PC-3 (cell line): ENCODE measurements around the gene GLYATL1B. TPM values are rescaled to one million over a fixed set of nuclear protein-coding genes. Genes with fewer than 3 reads are reported as not detected.
"Not testable (repeated sequence)": the region's sequence is repeated elsewhere in the genome, so short reads cannot be mapped to it uniquely, and the experiment has no call there.

Source experiments
- ATAC-seq: fragments of 200-7000 bp; cut with Tn5 transposase; 2 replicates; pipeline ENCODE4 v1.9.1; 2020; ENCODE audit warnings: mild to moderate bottlenecking, moderate library complexity
- BruUV-seq: library from RNA; stranded (reverse); fragments of 400-500 nt; replicated peaks from 2 replicates; lab custom pipeline; 2021; lab: Mats Ljungman, UMichigan
- CTCF ChIA-PET: fragments of 300-600 bp; sonication (Branson Sonifier 250); formaldehyde crosslinking; loops from one replicate; lab custom pipeline; 2022; ENCODE audit warnings: antibody characterized with exemption; lab: Charles Lee
- POLR2A ChIA-PET: fragments of 300-600 bp; sonication (Branson Sonifier 250); formaldehyde crosslinking; loops from one replicate; lab custom pipeline; 2022; ENCODE audit warnings: antibody characterized with exemption; ENCODE audit not compliant: unreplicated experiment; lab: Charles Lee
- DNase-seq: peaks from one replicate; pipeline ENCODE4 v3.0.0-alpha.2; 2015
- H2AFZ ChIP-seq: fragments of 300-600 bp; sonication (generic); 2 replicates; pipeline ENCODE4 v1.6.0; 2016; ENCODE audit warnings: antibody characterized with exemption, low read length
- H3F3A ChIP-seq: fragments of 300-600 bp; sonication (generic); one replicate; pipeline ENCODE4 v1.6.0; 2017; ENCODE audit warnings: antibody characterized with exemption, low read length, control low read depth, mild to moderate bottlenecking; ENCODE audit not compliant: unreplicated experiment
- H3K27ac ChIP-seq: fragments of 300-600 bp; sonication (generic); 2 replicates; pipeline ENCODE4 v1.5.1; 2016; ENCODE audit warnings: mild to moderate bottlenecking, low read length
- H3K27me3 ChIP-seq: fragments of 300-600 bp; sonication (generic); 2 replicates; pipeline ENCODE4 v1.6.1; 2016; ENCODE audit warnings: low read length, mixed read lengths
- H3K36me3 ChIP-seq: fragments of 300-600 bp; sonication (generic); 2 replicates; pipeline ENCODE4 v1.6.1; 2016; ENCODE audit warnings: low read depth, mixed run types, low read length, mixed read lengths
- H3K4me1 ChIP-seq: fragments of 300-600 bp; sonication (generic); 2 replicates; pipeline ENCODE4 v1.5.1; 2016; ENCODE audit warnings: low read length; ENCODE audit not compliant: insufficient read depth
- H3K4me2 ChIP-seq: fragments of 300-600 bp; sonication (generic); 2 replicates; pipeline ENCODE4 v1.6.0; 2016; ENCODE audit warnings: low read length
- H3K4me3 ChIP-seq: fragments of 300-600 bp; sonication (generic); 2 replicates; pipeline ENCODE4 v1.5.1; 2016; ENCODE audit warnings: mild to moderate bottlenecking, low read length, mixed read lengths
- H3K79me2 ChIP-seq: fragments of 300-600 bp; sonication (generic); 2 replicates; pipeline ENCODE4 v1.6.1; 2017; ENCODE audit warnings: low read length, mixed read lengths
- H3K9ac ChIP-seq: fragments of 300-600 bp; sonication (generic); 2 replicates; pipeline ENCODE4 v1.6.0; 2016; ENCODE audit warnings: mild to moderate bottlenecking, low read length
- H3K9me2 ChIP-seq: fragments of 300-600 bp; sonication (generic); replicated peaks from 2 replicates; pipeline ENCODE4 v1.6.1; 2016; ENCODE audit warnings: mixed run types, low read length, mixed read lengths
- H3K9me3 ChIP-seq: fragments of 300-600 bp; sonication (generic); 2 replicates; pipeline ENCODE4 v1.6.1; 2016; ENCODE audit warnings: low read length, mixed read lengths
- H4K20me1 ChIP-seq: fragments of 300-600 bp; sonication (generic); 2 replicates; pipeline ENCODE4 v1.6.1; 2016; ENCODE audit warnings: low read length, mixed read lengths
- EZH2 ChIP-seq: fragments of 300-600 bp; sonication (generic); IDR thresholded peaks from one replicate; pipeline ENCODE4 v1.6.1; 2017; ENCODE audit warnings: antibody characterized with exemption, mild to moderate bottlenecking, low read length; ENCODE audit not compliant: unreplicated experiment
- intact Hi-C: fragments of 100-400 bp; cut with micrococcal nuclease; formaldehyde crosslinking; loops from 2 replicates; pipeline ENCODE4 v1.9.0; 2023
- total RNA-seq: library from RNA; depleted of rRNA; stranded (reverse); fragments of >200 nt; gene quantifications from 2 replicates; pipeline ENCODE4 v1.2.3, GENCODE V29; 2014
- TF ChIP-seq, protein P1 (sequence below): fragments of 300-600 bp; sonication (generic); conservative IDR thresholded peaks from 2 replicates; pipeline ENCODE4 v1.5.1; 2017; ENCODE audit warnings: antibody characterized with exemption, low read depth, mild to moderate bottlenecking, low read length

GLYATL1B gene
- total RNA-seq, 1 experiment from 2014 or later, result not detected

DNA sequence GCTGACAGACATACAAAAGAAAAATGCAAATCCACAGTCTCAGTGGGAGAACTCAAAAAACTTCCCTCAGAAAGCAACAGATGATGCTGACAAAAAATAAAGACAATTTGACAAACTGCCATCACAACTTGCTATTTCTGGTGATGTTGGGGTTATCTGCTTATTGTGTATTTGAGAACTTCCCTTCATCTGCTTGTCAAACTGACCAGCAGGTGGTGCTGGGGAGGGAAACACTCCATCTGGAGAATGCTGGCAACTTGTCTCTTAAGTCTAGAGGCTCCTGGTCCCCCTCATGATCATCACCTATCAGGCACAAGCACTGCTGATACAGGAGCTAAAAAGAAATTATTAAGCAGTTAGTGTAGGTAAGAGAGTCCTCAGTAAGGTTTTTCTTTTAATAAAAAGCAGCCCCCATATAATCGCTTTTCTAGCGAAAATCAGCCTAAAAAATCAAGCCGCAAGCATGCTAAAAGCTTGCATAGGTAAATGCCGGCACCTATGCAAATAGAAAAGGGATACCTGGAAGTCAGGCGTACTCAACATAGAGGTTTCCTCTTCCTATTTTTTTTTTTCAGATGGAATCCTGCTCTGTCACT, 11.1 kb downstream of the GLYATL1B start:
- Histone ChIP-seq H3K79me2 (no peaks in the 10 kb centered on the region), H4K20me1 (no peaks in the 10 kb centered on the region), H3K9me2 (no peaks in the 10 kb centered on the region), H3K4me3 (no peak overlapping the region), H3K27me3 (0 out of 2 replicates have a peak, but pooled peaks cover 18% of the 10 kb centered on the region), H2AFZ (no peak overlapping the region), H3K4me2 (no peak overlapping the region), H3F3A (no peaks in the 10 kb centered on the region), H3K9ac (no peak overlapping the region), H3K4me1 (no peaks in the 10 kb centered on the region), H3K27ac (no peak overlapping the region), H3K36me3 (no peaks in the 10 kb centered on the region), H3K9me3 (no peaks in the 10 kb centered on the region)
- ChIA-PET CTCF (interaction anchor here (1.2 kb wide), 1 partner anchor 38 kb away, joined by 3 read pairs; no protein-coding TSS in a partner anchor), POLR2A (no interaction called here)
- ATAC-seq (peak; percentile 74), DNase-seq (peak; percentile 75)
- intact Hi-C loops, result loop anchor here (1.0 kb wide), 2 partner anchors 39 to 61 kb away; no protein-coding TSS in a partner anchor
- TF ChIP-seq, protein P1, sequence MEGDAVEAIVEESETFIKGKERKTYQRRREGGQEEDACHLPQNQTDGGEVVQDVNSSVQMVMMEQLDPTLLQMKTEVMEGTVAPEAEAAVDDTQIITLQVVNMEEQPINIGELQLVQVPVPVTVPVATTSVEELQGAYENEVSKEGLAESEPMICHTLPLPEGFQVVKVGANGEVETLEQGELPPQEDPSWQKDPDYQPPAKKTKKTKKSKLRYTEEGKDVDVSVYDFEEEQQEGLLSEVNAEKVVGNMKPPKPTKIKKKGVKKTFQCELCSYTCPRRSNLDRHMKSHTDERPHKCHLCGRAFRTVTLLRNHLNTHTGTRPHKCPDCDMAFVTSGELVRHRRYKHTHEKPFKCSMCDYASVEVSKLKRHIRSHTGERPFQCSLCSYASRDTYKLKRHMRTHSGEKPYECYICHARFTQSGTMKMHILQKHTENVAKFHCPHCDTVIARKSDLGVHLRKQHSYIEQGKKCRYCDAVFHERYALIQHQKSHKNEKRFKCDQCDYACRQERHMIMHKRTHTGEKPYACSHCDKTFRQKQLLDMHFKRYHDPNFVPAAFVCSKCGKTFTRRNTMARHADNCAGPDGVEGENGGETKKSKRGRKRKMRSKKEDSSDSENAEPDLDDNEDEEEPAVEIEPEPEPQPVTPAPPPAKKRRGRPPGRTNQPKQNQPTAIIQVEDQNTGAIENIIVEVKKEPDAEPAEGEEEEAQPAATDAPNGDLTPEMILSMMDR, result peak; percentile 72
- TF ChIP-seq EZH2, result no peak
- BruUV-seq, result no TSS peak

DNA sequence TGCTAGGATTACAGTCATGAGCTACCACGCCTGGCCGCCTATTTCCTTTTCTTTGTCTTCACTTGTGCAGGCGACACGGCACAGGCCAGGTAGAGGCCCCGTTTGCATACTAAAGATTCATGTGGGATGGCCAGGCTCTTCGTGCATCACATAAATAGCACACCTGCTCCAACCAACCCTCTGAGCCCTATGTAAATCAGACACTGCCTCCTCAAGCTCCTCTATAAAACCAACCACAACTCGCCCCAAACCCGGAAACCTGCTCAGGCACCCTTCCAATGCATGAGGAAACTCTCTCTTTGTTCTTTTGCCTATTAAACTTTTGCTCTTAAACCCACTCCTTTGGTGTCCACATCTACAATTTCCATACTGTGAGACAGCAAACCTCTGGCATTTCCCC, 11.8 kb downstream of the GLYATL1B start:
- CTCF ChIA-PET, result interaction anchor here (1.2 kb wide), 1 partner anchor 38 kb away, joined by 3 read pairs; no protein-coding TSS in a partner anchor
- intact Hi-C loops, result loop anchor here (1.0 kb wide), 2 partner anchors 38 to 60 kb away; no protein-coding TSS in a partner anchor
- POLR2A ChIA-PET, H3K9me3 ChIP-seq, H3K4me1 ChIP-seq, H3K9me2 ChIP-seq, H3K27ac ChIP-seq, H2AFZ ChIP-seq, BruUV-seq, H3K4me2 ChIP-seq, H3K79me2 ChIP-seq, H3K4me3 ChIP-seq, H3K36me3 ChIP-seq, H4K20me1 ChIP-seq, H3K9ac ChIP-seq, H3F3A ChIP-seq: not testable (repeated sequence)
- H3K27me3 ChIP-seq, result 0 out of 2 replicates have a peak, but pooled peaks cover 12% of the 10 kb centered on the region
- DNase-seq, result peak; percentile 32
- peak; percentile 26; the same call in 1 of the 2 replicates for ATAC-seq

DNA sequence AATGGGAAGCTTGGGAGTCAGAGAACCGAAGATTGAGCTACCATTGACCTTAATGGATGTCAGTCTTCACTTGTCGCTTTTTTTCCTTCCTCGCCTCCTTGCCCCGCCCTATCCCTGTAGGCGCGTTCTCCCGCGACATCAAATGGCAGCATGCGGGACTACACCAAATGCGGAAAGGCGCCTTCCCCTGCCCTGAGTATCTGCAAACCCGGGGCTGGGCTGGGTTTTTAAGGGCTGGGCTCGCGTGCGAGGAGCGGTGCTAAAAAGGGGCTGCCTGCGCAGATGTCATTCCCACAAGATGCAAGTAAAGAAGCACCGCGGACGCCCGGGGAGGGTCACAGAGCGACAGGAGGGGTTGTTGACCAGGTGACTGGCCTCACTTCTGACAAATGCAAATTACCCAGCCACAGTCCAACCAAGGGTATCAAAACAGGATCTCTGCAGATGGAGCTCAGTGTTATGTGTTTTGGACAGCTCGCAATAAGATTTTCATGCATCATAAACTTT, 16.2 kb downstream of the GLYATL1B start:
- Histone ChIP-seq H3K4me1 (peaks cover 8% of the 10 kb centered on the region; the same call in 1 of the 2 replicates), H3F3A (no peaks in the 10 kb centered on the region), H3K27ac (no peak overlapping the region), H3K79me2 (peaks cover 1% of the 10 kb centered on the region), H4K20me1 (no peaks in the 10 kb centered on the region), H3K4me3 (peak overlapping the region; percentile 53), H3K36me3 (no peaks in the 10 kb centered on the region), H3K4me2 (peak overlapping the region; percentile 76), H3K27me3 (0 out of 2 replicates have a peak, but pooled peaks cover 10% of the 10 kb centered on the region), H3K9me2 (no peaks in the 10 kb centered on the region), H3K9me3 (no peaks in the 10 kb centered on the region), H2AFZ (peak overlapping the region; percentile 58), H3K9ac (no peak overlapping the region)
- no TSS peak for BruUV-seq
- ATAC-seq (peak; percentile 30), DNase-seq (peak; percentile 68)
- intact Hi-C loops, result no loop called here
- ChIA-PET CTCF (no interaction called here), POLR2A (no interaction called here)
- TF ChIP-seq, protein P1, result peak; percentile 44
- no peak for TF ChIP-seq EZH2
